Measurements from ENCODE around the gene MEOX2.

The MEOX2 gene
- long read RNA-seq, partial matches to known transcripts: 0 of 1 reads
- long read RNA-seq, other reads (novel, unspliced or antisense): 1 of 1 reads

DNA sequence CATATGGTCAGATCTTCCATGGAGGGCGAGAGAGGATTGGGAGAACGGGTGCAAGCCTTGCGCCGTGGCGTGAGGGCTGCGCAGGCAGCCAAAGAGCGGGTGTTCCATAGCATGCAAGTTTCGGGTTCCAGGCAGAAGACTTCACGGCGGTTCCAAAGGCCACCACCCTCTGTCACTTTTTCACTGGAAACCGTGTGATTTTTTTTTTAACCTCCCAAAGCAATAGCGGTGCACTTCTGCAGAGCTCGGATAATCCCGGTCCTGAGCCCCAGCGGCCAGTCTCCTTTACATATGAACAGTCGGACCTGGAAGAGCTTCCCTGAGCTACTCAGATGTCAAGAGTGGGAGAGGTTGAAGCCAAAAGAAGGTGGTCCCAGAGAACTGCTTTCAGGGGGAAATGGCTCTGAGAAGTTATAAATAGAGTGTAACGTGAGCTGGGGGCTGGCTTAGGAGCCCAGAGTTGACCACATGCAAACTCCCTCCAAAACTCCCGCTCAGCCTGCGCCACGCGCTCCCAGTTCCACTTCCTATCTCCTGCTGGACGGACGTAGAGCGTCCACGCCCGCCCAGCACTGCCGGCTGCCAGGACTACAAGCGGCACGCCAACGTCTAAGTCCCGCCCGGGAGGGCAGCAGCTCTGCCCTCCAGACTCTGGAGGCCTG is at the start of gene MEOX2:
Gene MEOX2, minus strand, starts transcription at position 389 of the 662 bp plus-strand sequence. Its CDS starts 281 bp downstream, at position 108.
- H3K27ac ChIP-seq (replicated peaks): no peak within 1 kb of the TSS
- H3K27me3 ChIP-seq (ENCODE audit: insufficient read depth, poor library complexity, severe bottlenecking): peaks cover 38% of the 10 kb centered on the region
- TF ChIP-seq SPI1 (IDR thresholded peaks at IDR 0.05; ENCODE audit: borderline replicate concordance, low read depth): no peak
- no peak for TF ChIP-seq GABPA (IDR thresholded peaks at IDR 0.05; ENCODE audit: low read depth)
- TF ChIP-seq CTCF (IDR thresholded peaks at IDR 0.05; ENCODE audit: insufficient read depth, low read length): no peak
- no peak for TF ChIP-seq POLR2AphosphoS5 (IDR thresholded peaks at IDR 0.05; ENCODE audit: low read depth)
- no peak for TF ChIP-seq REST (IDR thresholded peaks at IDR 0.05; ENCODE audit: insufficient replicate concordance, low read depth)
- DNase-seq (ENCODE audit: low read depth in 1 of 2, low spot score in 1 of 2): no peak
- H3K4me3 ChIP-seq (replicated peaks; ENCODE audit: insufficient read depth, low read length): no peak within 1 kb of the TSS

- Histone ChIP-seq H3K4me3 (replicated peaks; ENCODE audit: insufficient read depth, low read length) (no peak overlapping the region), H3K27me3 (ENCODE audit: insufficient read depth, poor library complexity, severe bottlenecking) (no peaks in the 10 kb centered on the region), H3K27ac (replicated peaks) (no peak overlapping the region)
- TF ChIP-seq GABPA (IDR thresholded peaks at IDR 0.05; ENCODE audit: low read depth) (no peak), POLR2AphosphoS5 (IDR thresholded peaks at IDR 0.05; ENCODE audit: low read depth) (no peak), SPI1 (IDR thresholded peaks at IDR 0.05; ENCODE audit: borderline replicate concordance, low read depth) (no peak), CTCF (IDR thresholded peaks at IDR 0.05; ENCODE audit: insufficient read depth, low read length) (no peak), REST (IDR thresholded peaks at IDR 0.05; ENCODE audit: insufficient replicate concordance, low read depth) (no peak)
- no peak for DNase-seq (ENCODE audit: low read depth in 1 of 2, low spot score in 1 of 2)
Measured at GRCh38 chr7:15729746-15730145, 43.3 kb upstream of the MEOX2 start.

DNA sequence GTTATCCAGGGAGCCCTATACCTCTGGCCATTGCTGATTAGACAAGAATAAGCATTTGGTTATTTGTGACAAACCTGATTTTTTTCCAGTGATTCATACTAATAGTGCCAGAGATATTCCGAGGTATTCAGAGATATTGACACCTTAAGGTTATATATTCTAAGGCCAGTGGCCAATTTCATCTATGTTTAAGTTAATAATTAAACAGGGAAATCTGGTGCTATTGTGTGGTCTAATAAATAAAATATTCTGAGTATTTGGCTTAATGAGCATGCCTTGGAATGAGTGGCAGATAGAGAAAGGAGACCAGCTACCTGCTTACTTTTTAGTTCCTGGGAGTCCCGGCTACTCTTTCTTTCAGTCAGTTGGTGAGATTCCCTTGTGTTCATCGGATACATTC is 38.6 kb upstream of the MEOX2 start:
- TF ChIP-seq REST (IDR thresholded peaks at IDR 0.05; ENCODE audit: insufficient replicate concordance, low read depth): no peak
- TF ChIP-seq POLR2AphosphoS5 (IDR thresholded peaks at IDR 0.05; ENCODE audit: low read depth): no peak
- no peak for TF ChIP-seq GABPA (IDR thresholded peaks at IDR 0.05; ENCODE audit: low read depth)
- no peak for TF ChIP-seq CTCF (IDR thresholded peaks at IDR 0.05; ENCODE audit: insufficient read depth, low read length)
- no peak for TF ChIP-seq SPI1 (IDR thresholded peaks at IDR 0.05; ENCODE audit: borderline replicate concordance, low read depth)
- Histone ChIP-seq H3K27me3 (ENCODE audit: insufficient read depth, poor library complexity, severe bottlenecking) (no peaks in the 10 kb centered on the region), H3K4me3 (replicated peaks; ENCODE audit: insufficient read depth, low read length) (no peak overlapping the region), H3K27ac (replicated peaks) (no peak overlapping the region)
- DNase-seq (ENCODE audit: low read depth in 1 of 2, low spot score in 1 of 2): no peak
